Activated CD4-positive, alpha-beta memory T cell treated with anti-CD3 and anti-CD28 coated beads, Interleukin-2, amount 10 ng/mL, durations not matched to agents 7 days and 5 days (primary cell): ENCODE data around the gene WIPI1. TPM values are rescaled to one million over a fixed set of nuclear protein-coding genes. Genes with fewer than 3 reads are reported as not detected.

ENCODE experiments used
- CTCF ChIA-PET: fragments of 350-600 bp; sonication (Branson Sonifier 250); formaldehyde crosslinking; loops from one replicate; lab custom pipeline; 2021; ENCODE audit warnings: antibody characterized with exemption, inconsistent platforms; lab: Charles Lee
- POLR2A ChIA-PET: fragments of 350-600 bp; sonication (Branson Sonifier 250); formaldehyde crosslinking; loops from one replicate; lab custom pipeline; 2021; ENCODE audit warnings: antibody characterized with exemption; lab: Charles Lee
- DNase-seq: peaks from one replicate; pipeline ENCODE4 v3.0.0-alpha.2; 2020
- H3K27ac Mint-ChIP-seq: one replicate; pipeline ENCODE4 v1.8.0; 2021; ENCODE audit warnings: mild to moderate bottlenecking, mixed read lengths
- H3K27me3 Mint-ChIP-seq: one replicate; pipeline ENCODE4 v1.8.0; 2021; ENCODE audit warnings: mixed read lengths
- H3K36me3 Mint-ChIP-seq: one replicate; pipeline ENCODE4 v1.8.0; 2021; ENCODE audit warnings: low read depth, mixed read lengths
- H3K4me1 Mint-ChIP-seq: one replicate; pipeline ENCODE4 v1.8.0; 2021; ENCODE audit warnings: mixed read lengths
- H3K4me3 Mint-ChIP-seq: one replicate; pipeline ENCODE4 v1.8.0; 2021; ENCODE audit warnings: mild to moderate bottlenecking, mixed read lengths
- H3K9me3 Mint-ChIP-seq: one replicate; pipeline ENCODE4 v1.8.0; 2021; ENCODE audit warnings: mixed read lengths
- total RNA-seq, 2 experiments: library from RNA; stranded (reverse); gene quantifications; one replicate each; pipeline ENCODE4 v1.2.3, GENCODE V29; 2021

The WIPI1 gene
- total RNA-seq, 2 experiments from 2014 or later: 60.0 to 62.7 TPM

DNA sequence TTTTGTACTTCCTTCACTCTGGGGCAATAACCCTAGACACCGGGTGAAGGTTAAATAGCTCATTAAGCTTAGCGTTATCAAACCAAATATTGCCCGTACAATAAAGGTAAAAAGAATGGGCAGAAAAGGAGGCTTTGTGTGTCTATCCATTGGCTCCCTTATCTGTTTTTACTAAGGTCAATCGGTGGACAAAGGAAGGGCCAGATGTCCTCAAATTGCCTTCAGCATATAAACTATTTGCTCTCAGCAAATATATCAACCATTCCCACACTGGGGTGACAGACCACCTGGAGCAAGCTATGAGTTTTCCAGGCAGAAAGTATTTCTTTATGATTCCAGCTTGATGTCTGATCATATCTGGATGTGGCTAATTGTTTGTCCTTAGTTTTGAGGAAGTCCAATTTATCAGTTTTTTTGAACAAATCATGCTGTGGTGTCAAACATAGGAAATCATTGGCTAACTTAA lies 25.3 kb upstream of the WIPI1 start:
- peaks cover 47% of the 10 kb centered on the region for H3K27me3 Mint-ChIP-seq
- H3K4me3 Mint-ChIP-seq: no peak overlapping the region
- peaks cover 8% of the 10 kb centered on the region for H3K9me3 Mint-ChIP-seq
- peaks cover 7% of the 10 kb centered on the region for H3K36me3 Mint-ChIP-seq
- no peak for DNase-seq
- ChIA-PET POLR2A (no interaction called here), CTCF (interaction anchor here (0.6 to 3.6 kb wide), 5 partner anchors 9 to 208 kb away, joined by 3 to 23 read pairs (median 3); no protein-coding TSS in a partner anchor)
- peaks cover 18% of the 10 kb centered on the region for H3K4me1 Mint-ChIP-seq
- H3K27ac Mint-ChIP-seq: no peak overlapping the region

DNA sequence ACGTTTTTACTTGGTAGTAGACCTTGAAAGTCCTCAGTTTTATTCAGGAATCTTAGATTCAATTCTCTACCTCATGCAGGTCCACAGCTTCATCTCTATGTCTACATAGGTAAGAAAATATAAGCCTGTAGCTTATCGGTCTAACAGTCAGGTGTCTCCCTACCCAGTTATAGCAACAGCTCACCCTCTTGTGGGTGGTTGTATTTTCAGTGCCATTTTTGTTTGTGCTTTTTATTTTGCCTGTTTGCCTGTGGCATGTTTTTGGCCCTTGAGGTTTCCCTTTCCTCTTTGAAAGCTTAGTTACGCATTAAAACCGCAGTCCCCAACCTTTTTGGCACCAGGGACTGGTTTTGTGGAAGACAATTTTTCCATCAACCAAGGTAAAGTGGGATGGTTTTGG lies 23.6 kb upstream of the WIPI1 start:
- CTCF ChIA-PET: interaction anchor here (0.8 to 3.6 kb wide), 5 partner anchors 11 to 309 kb away, joined by 3 to 23 read pairs (median 3); partner anchors contain the start of gene PRKAR1A
- DNase-seq: no peak
- POLR2A ChIA-PET: interaction anchor here (0.8 kb wide), 1 partner anchor 32 kb away, joined by 3 read pairs; the partner anchor contains the start of gene PRKAR1A
- Mint-ChIP-seq H3K4me3 (no peak overlapping the region), H3K4me1 (peaks cover 6% of the 10 kb centered on the region), H3K36me3 (peaks cover 7% of the 10 kb centered on the region), H3K9me3 (peaks cover 8% of the 10 kb centered on the region), H3K27me3 (peaks cover 48% of the 10 kb centered on the region), H3K27ac (no peak overlapping the region)

DNA sequence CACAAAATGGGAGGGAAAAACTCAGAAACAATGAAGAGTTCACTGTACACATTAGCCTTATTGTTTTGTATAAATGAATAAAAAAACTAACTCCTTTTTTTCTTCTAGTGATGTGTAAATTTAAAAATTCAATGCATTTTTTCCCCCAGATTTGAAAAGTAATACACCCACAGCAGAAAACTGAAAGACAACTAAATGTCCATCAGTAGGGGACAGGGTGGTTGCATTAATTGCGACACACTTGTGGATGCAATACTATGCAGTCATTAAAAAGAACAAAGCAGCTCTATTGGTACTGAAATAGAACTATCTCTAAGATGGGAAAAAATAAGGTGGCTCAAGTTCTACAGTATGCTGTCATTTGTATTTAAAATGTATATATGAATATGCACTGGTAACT lies 13.7 kb upstream of the WIPI1 start:
- POLR2A ChIA-PET: interaction anchor here (0.7 kb wide), 1 partner anchor 41 kb away, joined by 3 read pairs; the partner anchor contains the start of gene PRKAR1A
- CTCF ChIA-PET: no interaction called here
- no peaks in the 10 kb centered on the region for H3K9me3 Mint-ChIP-seq

DNA sequence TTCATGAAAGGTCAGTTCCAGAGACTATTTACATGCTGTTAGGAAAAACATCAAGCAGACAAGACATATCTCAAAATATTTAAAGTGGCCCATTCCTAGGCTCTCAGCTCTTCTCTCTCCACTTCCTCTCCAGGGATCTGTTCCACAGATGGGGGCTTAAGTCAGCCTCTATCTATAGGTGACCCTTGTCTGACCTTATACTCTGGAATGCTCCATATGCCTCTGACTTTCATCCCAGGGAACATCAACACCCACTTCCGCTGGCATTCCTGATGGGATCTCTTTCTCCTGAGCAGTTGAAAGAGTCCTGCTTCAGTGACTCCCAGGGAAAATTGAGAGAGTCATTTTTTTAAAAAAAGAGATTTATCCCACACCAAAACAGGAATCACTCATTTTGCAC lies 11.5 kb upstream of the WIPI1 start:
- POLR2A ChIA-PET: no interaction called here
- Mint-ChIP-seq H3K4me3 (no peak overlapping the region), H3K4me1 (peaks cover 9% of the 10 kb centered on the region), H3K36me3 (no peaks in the 10 kb centered on the region), H3K27ac (no peak overlapping the region), H3K27me3 (peaks cover 29% of the 10 kb centered on the region), H3K9me3 (no peaks in the 10 kb centered on the region)
- CTCF ChIA-PET: interaction anchor here (0.8 to 18.0 kb wide), 5 partner anchors 12 to 412 kb away, joined by 4 to 206 read pairs (median 23); no protein-coding TSS in a partner anchor
- no peak for DNase-seq

More for the DNA sequence above, 13.7 kb upstream of the WIPI1 start:
- H3K27me3 Mint-ChIP-seq: peaks cover 35% of the 10 kb centered on the region
- H3K4me3 Mint-ChIP-seq: no peak overlapping the region
- H3K27ac Mint-ChIP-seq: no peak overlapping the region
- no peaks in the 10 kb centered on the region for H3K36me3 Mint-ChIP-seq
- no peak for DNase-seq
- H3K4me1 Mint-ChIP-seq: peaks cover 2% of the 10 kb centered on the region

DNA sequence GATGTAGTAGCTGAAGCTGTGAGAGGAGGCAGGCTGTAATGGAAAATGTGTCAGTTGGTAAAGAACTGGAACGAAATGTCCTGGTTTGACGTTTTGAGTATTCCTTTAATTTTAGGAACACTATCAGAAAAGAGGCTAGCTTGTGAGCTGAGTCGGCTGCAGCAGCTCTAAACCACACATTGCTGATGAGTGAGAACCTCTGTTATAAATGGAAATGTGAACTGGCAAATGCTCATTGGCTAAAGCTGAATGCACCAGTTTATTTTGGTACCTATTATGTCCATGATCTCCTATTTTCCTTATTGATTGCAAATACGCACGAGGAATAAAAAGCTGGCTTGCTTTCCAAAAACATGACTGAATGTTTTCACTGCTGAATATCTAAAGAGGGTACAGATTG lies 11.0 kb upstream of the WIPI1 start:
- POLR2A ChIA-PET: interaction anchor here (1.0 kb wide), 1 partner anchor 269 kb away, joined by 3 read pairs; no protein-coding TSS in a partner anchor
- no peak overlapping the region for H3K27ac Mint-ChIP-seq
- no peak for DNase-seq
- CTCF ChIA-PET: interaction anchor here (0.8 to 18.0 kb wide), 9 partner anchors 12 to 411 kb away, joined by 3 to 206 read pairs (median 14); partner anchors contain the start of gene WIPI1
- no peaks in the 10 kb centered on the region for H3K36me3 Mint-ChIP-seq
- H3K4me3 Mint-ChIP-seq: no peak overlapping the region
- H3K4me1 Mint-ChIP-seq: peaks cover 11% of the 10 kb centered on the region
- H3K9me3 Mint-ChIP-seq: no peaks in the 10 kb centered on the region
- peaks cover 29% of the 10 kb centered on the region for H3K27me3 Mint-ChIP-seq

DNA sequence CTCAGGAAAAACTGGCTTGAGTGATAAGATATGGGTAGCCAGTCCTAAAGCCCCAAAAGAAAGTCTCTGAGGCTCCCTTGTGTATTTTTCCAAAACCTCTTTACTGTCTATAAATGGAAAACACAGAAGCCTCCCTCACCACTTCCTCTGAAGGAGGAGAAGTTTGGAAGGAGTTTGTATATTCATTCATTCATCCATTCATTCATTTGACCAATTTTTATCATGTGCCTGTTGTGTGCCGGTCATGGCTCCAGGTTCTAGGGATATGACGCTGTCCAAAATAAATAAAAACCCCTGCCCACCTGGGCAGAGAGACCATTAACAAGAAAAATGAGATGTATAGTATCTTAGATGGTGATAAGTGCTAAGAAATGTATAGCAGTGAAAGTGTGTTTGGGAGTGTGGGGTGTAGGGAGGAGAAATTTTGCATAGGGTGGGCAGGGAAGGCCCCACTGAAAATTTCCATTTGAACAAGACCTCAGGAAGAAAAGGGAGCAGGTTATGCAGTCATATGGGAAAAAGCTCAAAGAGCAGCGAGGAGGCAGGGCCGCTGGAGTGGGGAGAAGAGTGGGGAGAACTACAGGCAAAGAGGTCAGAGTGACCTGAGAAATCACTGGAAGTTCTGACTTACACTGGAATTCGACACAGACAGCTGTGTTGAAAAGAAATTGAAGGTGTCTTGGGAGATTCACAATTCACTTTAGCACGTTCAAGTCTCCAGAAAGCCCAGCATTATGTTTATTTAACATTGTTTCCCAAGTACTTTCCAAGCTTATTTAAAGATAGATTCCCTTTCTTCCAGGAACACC lies 6.1 kb upstream of the WIPI1 start:
- H3K4me3 Mint-ChIP-seq: no peak overlapping the region
- H3K4me1 Mint-ChIP-seq: peaks cover 57% of the 10 kb centered on the region
- POLR2A ChIA-PET: interaction anchor here (0.9 to 12.1 kb wide), 5 partner anchors 23 to 282 kb away, joined by 3 to 255 read pairs (median 3); partner anchors contain the start of genes AMZ2, ARSG and SLC16A6
- no peak for DNase-seq
- H3K36me3 Mint-ChIP-seq: no peaks in the 10 kb centered on the region
- peak overlapping the region; percentile 98 for H3K27ac Mint-ChIP-seq
- H3K9me3 Mint-ChIP-seq: no peaks in the 10 kb centered on the region
- CTCF ChIA-PET: interaction anchor here (0.6 to 18.0 kb wide), 17 partner anchors 24 to 427 kb away, joined by 3 to 206 read pairs (median 4); no protein-coding TSS in a partner anchor
- H3K27me3 Mint-ChIP-seq: peaks cover 12% of the 10 kb centered on the region

DNA sequence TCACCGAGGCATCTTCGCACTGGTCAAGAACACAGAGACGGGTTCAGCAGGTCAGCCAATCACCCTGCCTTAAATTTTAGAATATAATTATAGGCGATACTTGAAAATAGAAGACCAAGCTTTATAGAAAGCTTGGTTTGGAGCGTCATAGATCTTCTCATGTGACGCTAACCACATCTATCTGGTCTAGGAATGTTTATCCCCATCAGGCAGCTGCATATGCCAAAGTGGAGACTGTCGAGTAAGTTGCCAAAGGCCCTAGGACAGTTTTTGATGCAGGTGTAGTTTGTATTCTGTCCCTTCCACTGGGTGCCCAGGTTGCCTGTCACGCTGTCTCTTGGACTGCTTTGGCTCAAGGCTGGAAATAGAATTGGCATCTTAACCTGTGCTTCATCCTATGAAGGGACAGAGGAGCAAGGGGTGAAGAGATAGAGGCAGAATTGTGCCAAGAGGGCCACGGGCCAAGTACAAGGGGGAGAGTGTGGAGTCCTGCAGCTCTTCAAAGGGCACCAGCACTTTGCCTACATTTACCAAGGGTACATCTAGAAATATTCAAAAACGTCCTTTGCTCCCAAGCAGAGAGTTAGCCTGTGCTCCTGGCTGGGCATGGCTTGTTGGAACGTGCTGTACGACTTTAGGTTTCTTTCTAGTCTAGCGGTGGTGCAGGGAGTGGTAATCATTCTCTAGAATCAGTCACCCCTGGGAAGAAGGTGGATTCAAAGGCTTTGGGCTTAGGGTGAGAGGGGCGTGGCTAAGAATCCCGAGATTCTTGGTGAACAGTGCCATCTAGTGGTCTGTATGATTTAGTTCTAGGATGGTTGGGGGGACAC lies 5.3 kb upstream of the WIPI1 start:
- Mint-ChIP-seq H3K4me3 (peak overlapping the region; percentile 32), H3K36me3 (no peaks in the 10 kb centered on the region), H3K9me3 (no peaks in the 10 kb centered on the region), H3K4me1 (peaks cover 63% of the 10 kb centered on the region), H3K27ac (peak overlapping the region; percentile 98), H3K27me3 (peaks cover 4% of the 10 kb centered on the region)
- ChIA-PET CTCF (interaction anchor here (0.6 to 18.0 kb wide), 19 partner anchors 16 to 405 kb away, joined by 3 to 206 read pairs (median 6); partner anchors contain the start of genes AMZ2 and ARSG), POLR2A (interaction anchor here (0.8 to 12.1 kb wide), 12 partner anchors 22 to 426 kb away, joined by 3 to 255 read pairs (median 10); partner anchors contain the start of genes AMZ2, ARSG and SLC16A6)
- peak; percentile 80 for DNase-seq

DNA sequence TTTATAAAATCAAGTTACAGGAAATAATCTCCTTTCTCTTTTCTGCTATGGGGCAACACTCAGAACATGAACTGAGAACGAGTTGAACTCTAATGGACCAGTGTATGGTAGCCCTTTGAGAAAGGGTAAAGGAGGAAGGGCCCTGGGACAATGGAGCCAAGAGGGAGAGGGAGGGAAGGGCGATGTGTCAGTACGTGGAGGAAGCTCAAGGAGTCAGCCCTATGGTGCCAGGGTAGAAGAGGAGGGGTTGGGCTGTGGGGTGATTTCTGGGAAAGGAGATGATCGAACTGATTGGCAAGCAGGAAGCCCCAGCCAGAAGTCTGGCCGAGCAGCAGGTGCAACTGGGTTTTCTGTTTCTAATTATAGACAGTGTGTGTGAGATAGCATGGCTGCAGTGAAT lies 4.3 kb upstream of the WIPI1 start:
- Mint-ChIP-seq H3K9me3 (no peaks in the 10 kb centered on the region), H3K27ac (peak overlapping the region; percentile 98), H3K4me3 (peak overlapping the region; percentile 68), H3K27me3 (no peaks in the 10 kb centered on the region), H3K4me1 (peaks cover 68% of the 10 kb centered on the region), H3K36me3 (peaks cover 4% of the 10 kb centered on the region)
- peak; percentile 70 for DNase-seq
- ChIA-PET POLR2A (interaction anchor here (0.8 to 12.1 kb wide), 19 partner anchors 21 to 426 kb away, joined by 3 to 255 read pairs (median 7); partner anchors contain the start of genes AMZ2, ARSG, KPNA2 and PRKAR1A), CTCF (interaction anchor here (1.0 to 18.0 kb wide), 12 partner anchors 15 to 404 kb away, joined by 3 to 206 read pairs (median 7); partner anchors contain the start of gene AMZ2)

DNA sequence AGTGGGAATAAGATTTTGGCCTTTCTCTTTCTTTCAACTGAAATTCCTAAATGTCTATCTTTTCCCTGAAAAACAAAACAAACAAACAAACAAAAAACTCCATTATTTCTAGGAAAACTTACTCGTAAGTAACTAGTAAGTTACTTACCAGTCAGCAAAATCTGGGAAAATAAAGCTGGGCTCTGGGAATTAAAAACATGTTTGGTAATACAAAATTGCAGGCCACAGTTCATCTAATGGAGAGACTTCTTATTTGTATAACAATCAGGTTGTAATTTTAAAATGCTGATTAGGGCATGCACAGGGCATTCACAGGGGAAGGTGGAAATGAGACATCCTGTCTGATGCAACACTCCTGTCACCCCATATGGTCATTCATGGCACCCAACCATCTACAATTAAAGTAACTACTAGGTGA lies 3.8 kb upstream of the WIPI1 start:
- no peak for DNase-seq
- H3K9me3 Mint-ChIP-seq: no peaks in the 10 kb centered on the region
- CTCF ChIA-PET: interaction anchor here (0.9 to 18.0 kb wide), 17 partner anchors 22 to 441 kb away, joined by 3 to 206 read pairs (median 5); partner anchors contain the start of genes AMZ2, KPNA2 and PRKAR1A
- peak overlapping the region; percentile 68 for H3K4me3 Mint-ChIP-seq
- H3K27me3 Mint-ChIP-seq: no peaks in the 10 kb centered on the region
- POLR2A ChIA-PET: interaction anchor here (0.9 to 12.1 kb wide), 22 partner anchors 20 to 743 kb away, joined by 3 to 255 read pairs (median 6); partner anchors contain the start of genes AMZ2, ARSG, KPNA2 and PRKAR1A
- H3K27ac Mint-ChIP-seq: peak overlapping the region; percentile 98
- H3K36me3 Mint-ChIP-seq: peaks cover 5% of the 10 kb centered on the region
- H3K4me1 Mint-ChIP-seq: peaks cover 72% of the 10 kb centered on the region

DNA sequence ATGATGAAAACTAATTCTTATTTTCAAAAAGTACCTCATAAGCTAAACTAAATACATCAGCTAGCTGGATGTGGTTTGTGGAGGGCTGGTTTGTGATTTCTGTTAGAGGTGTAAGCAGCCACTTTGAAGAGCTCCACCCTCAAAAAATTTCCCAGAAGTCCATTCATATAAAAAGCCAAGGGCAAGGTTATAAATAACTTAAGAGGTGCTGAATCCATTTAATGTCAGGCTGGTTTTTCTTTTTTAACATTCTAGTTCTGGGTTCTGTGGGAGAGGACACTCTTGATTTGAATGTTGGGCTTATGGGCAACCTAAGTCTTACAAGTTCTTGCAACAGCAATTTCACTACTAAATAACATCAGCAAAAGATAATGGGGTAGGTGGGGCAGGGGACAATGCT lies 3.4 kb upstream of the WIPI1 start:
- ChIA-PET CTCF (interaction anchor here (0.9 to 18.0 kb wide), 17 partner anchors 15 to 441 kb away, joined by 3 to 206 read pairs (median 4); partner anchors contain the start of genes AMZ2, KPNA2 and PRKAR1A), POLR2A (interaction anchor here (0.6 to 12.1 kb wide), 21 partner anchors 20 to 742 kb away, joined by 3 to 255 read pairs (median 7); partner anchors contain the start of genes AMZ2, ARSG, KPNA2 and PRKAR1A)
- Mint-ChIP-seq H3K27ac (peak overlapping the region; percentile 98), H3K4me1 (peaks cover 72% of the 10 kb centered on the region), H3K9me3 (no peaks in the 10 kb centered on the region), H3K36me3 (peaks cover 5% of the 10 kb centered on the region), H3K27me3 (no peaks in the 10 kb centered on the region), H3K4me3 (peak overlapping the region; percentile 68)
- peak; percentile 68 for DNase-seq

DNA sequence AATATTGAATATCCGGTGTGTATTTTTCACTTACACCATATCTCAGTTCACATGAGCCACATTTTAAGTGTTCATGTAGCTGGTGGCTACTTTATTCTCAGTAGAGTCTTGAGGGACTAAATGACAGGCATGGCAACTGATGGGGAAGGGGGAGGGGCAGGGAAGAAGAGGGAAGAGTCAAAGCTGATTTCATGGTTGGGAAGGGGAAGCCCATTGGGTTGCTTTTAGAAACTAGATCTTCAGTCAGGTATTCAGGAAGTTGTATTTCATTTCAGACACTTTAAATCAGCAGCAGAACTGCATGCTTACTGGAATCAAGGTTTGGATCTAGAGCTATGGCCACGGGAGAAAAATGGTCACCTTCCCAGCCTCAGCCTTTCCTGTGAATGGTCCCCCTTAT lies 2.9 kb upstream of the WIPI1 start:
- Mint-ChIP-seq H3K27ac (peak overlapping the region; percentile 98), H3K27me3 (no peaks in the 10 kb centered on the region), H3K9me3 (no peaks in the 10 kb centered on the region), H3K36me3 (peaks cover 5% of the 10 kb centered on the region), H3K4me1 (peaks cover 76% of the 10 kb centered on the region), H3K4me3 (peak overlapping the region; percentile 68)
- POLR2A ChIA-PET: interaction anchor here (0.6 to 12.1 kb wide), 19 partner anchors 19 to 742 kb away, joined by 3 to 255 read pairs (median 8); partner anchors contain the start of genes AMZ2, ARSG, KPNA2 and PRKAR1A
- no peak for DNase-seq
- CTCF ChIA-PET: interaction anchor here (0.9 to 18.0 kb wide), 17 partner anchors 14 to 440 kb away, joined by 3 to 206 read pairs (median 4); partner anchors contain the start of genes AMZ2, KPNA2 and PRKAR1A
